Common myeloid progenitor, CD34-positive (primary cell): Measurements from ENCODE around the gene AKAP8L.

Experiments
- CTCF ChIA-PET: fragments of 350-600 bp; sonication (Branson Sonifier 250); formaldehyde crosslinking; loops from one replicate; lab custom pipeline; 2021; ENCODE audit warnings: antibody characterized with exemption; lab: Charles Lee
- POLR2A ChIA-PET: fragments of 350-600 bp; sonication (Branson Sonifier 250); formaldehyde crosslinking; loops from one replicate; lab custom pipeline; 2021; ENCODE audit warnings: antibody characterized with exemption; lab: Charles Lee
- DNase-seq, 3 donors: peaks; one replicate each; pipeline versions ENCODE4 v3.0.0 to v3.0.0-alpha.2; 2013
- H3K27ac ChIP-seq, 2 experiments: 1 replicate in 1 of 2; 2 replicates in 1 of 2; pipeline ENCODE4 v1.7.0; 2013; ENCODE audit warnings: inconsistent platforms in 2 of 2, low read length in 2 of 2, mild to moderate bottlenecking in 2 of 2, low read depth in 1 of 2, moderate library complexity in 1 of 2; ENCODE audit not compliant: severe bottlenecking in 2 of 2, insufficient read depth in 1 of 2, poor library complexity in 1 of 2
- H3K27me3 ChIP-seq, 5 experiments: replicated peaks in 2 of 5; 1 replicate in 3 of 5; 2 replicates in 2 of 5; pipeline versions ENCODE4 v1.6.1 to v1.7.0; 2013; ENCODE audit warnings: low read length in 4 of 5, mild to moderate bottlenecking in 2 of 5, moderate library complexity in 2 of 5, inconsistent platforms in 1 of 5; ENCODE audit not compliant: insufficient read depth in 5 of 5, control insufficient read depth in 4 of 5
- H3K36me3 ChIP-seq, 4 experiments: 1 replicate in 2 of 4; 2 replicates in 2 of 4; pipeline versions ENCODE4 v1.6.1 to v1.7.0; 2013; ENCODE audit warnings: low read length in 3 of 4, control low read depth in 1 of 4, mild to moderate bottlenecking in 1 of 4; ENCODE audit not compliant: control insufficient read depth in 4 of 4, insufficient read depth in 4 of 4
- H3K4me1 ChIP-seq, 4 experiments: 1 replicate in 3 of 4; 2 replicates in 1 of 4; pipeline versions ENCODE4 v1.6.1 to v1.7.1; 2013; ENCODE audit warnings: low read length in 3 of 4, mild to moderate bottlenecking in 3 of 4, control low read depth in 1 of 4, inconsistent platforms in 1 of 4, moderate library complexity in 1 of 4; ENCODE audit not compliant: control insufficient read depth in 4 of 4, insufficient read depth in 4 of 4; ENCODE audit errors: control extremely low read depth in 1 of 4
- H3K4me3 ChIP-seq, 7 experiments: 1 replicate in 4 of 7; 2 replicates in 3 of 7; pipeline versions ENCODE4 v1.5.1 to v1.7.0; 2013; ENCODE audit warnings: mild to moderate bottlenecking in 7 of 7, low read length in 6 of 7, moderate library complexity in 6 of 7, inconsistent platforms in 2 of 7, low read depth in 2 of 7, control low read depth in 1 of 7; ENCODE audit not compliant: insufficient read depth in 4 of 7, control insufficient read depth in 1 of 7; ENCODE audit errors: extremely low read depth in 1 of 7
- H3K9me3 ChIP-seq, 5 experiments: 1 replicate in 4 of 5; 2 replicates in 1 of 5; pipeline versions ENCODE4 v1.6.1 to v1.7.1; 2013; ENCODE audit warnings: low read length in 4 of 5, mild to moderate bottlenecking in 2 of 5, inconsistent platforms in 1 of 5, low read depth in 1 of 5, moderate library complexity in 1 of 5; ENCODE audit not compliant: control insufficient read depth in 4 of 5, insufficient read depth in 2 of 5; ENCODE audit errors: control extremely low read depth in 1 of 5
- WGBS: methylation state at CpG from one replicate; pipeline ENCODE4 v1.1.5; 2013; ENCODE audit not compliant: insufficient coverage; 5-methylcytosine and 5-hydroxymethylcytosine counted together

The AKAP8L gene

GRCh38 chr19:15390814-15391213 is 28.0 kb downstream of the AKAP8L start:
- POLR2A ChIA-PET: no interaction called here
- whole genome bisulfite sequencing: no CpG with 5 or more reads among the region's 2 CpGs

DNA sequence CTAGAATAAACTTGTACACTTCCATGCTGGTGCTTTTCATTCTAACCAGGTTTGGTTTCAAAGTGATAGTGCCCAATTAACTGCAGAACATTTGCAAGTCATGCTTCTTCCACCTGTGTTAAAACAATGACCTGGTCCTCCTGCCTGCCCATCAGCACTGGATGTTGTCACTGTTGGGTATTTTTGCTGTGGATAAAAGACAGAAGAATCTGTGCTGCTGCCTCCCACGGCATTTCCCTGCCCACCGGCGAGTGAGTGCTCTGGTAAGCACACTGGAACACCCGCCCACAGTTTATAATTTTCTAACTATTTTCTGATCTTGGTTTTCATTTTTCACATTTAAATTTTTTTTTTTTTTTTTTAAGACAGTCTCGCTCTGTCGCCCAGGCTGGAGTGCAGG is 36.9 kb downstream of the AKAP8L start:
- Histone ChIP-seq H3K9me3 (no peaks in the 10 kb centered on the region), H3K4me1 (peaks cover 2 to 24% (median 24%) of the 10 kb centered on the region in 4 experiments), H3K27ac (no peak overlapping the region), H3K4me3 (no peak overlapping the region), H3K36me3 (peaks cover 0 to 12% (median 5%) of the 10 kb centered on the region in 4 experiments), H3K27me3 (no peaks in the 10 kb centered on the region)
- ChIA-PET POLR2A (no interaction called here), CTCF (no interaction called here)
- DNase-seq: no peak
- WGBS: 100% methylated on average over 3 of the region's 6 CpGs

More at GRCh38 chr19:15390814-15391213, 28.0 kb downstream of the AKAP8L start:
- DNase-seq: no peak
- Histone ChIP-seq H3K27me3 (no peaks in the 10 kb centered on the region), H3K9me3 (no peaks in the 10 kb centered on the region), H3K4me3 (no peak overlapping the region), H3K36me3 (peaks cover 12 to 49% (median 26%) of the 10 kb centered on the region in 4 experiments), H3K27ac (no peak overlapping the region), H3K4me1 (peaks cover 0 to 2% (median 0%) of the 10 kb centered on the region in 4 experiments)
- CTCF ChIA-PET: no interaction called here

DNA sequence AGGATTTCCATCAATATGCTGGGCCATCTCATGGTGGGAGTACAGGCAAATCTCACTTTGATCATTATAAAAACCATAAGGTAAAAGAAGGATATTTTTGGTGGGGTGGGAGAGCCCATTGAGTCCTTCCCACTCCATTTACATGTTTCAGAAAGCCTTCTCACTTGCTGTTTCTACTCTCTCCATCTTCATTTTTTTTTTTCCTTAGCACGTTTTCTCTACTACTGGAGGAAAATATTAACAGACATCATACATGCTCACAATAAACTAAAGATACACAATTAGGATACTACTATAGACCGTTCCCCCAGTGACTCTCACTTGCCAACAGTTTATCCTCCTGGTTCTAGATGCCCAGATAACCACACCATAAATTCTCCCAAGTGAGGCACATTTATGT is 37.4 kb downstream of the AKAP8L start:
- WGBS: 95% methylated on average over 2 of the region's 2 CpGs
- H3K27ac ChIP-seq: peak overlapping the region in 1 of 2 experiments; percentile 70
- no peak overlapping the region for H3K4me3 ChIP-seq
- ChIA-PET CTCF (no interaction called here), POLR2A (no interaction called here)
- no peaks in the 10 kb centered on the region for H3K27me3 ChIP-seq
- no peaks in the 10 kb centered on the region for H3K9me3 ChIP-seq
- H3K36me3 ChIP-seq: peaks cover 0 to 11% (median 4%) of the 10 kb centered on the region in 4 experiments
- peaks cover 2 to 28% (median 26%) of the 10 kb centered on the region in 4 experiments for H3K4me1 ChIP-seq
- DNase-seq: no peak

GRCh38 chr19:15379999-15380647 is 38.7 kb downstream of the AKAP8L start:
- Histone ChIP-seq H3K4me3 (peak overlapping the region; percentile 63 to 100 (median 96)), H3K27ac (peak overlapping the region; percentile 25 to 70), H3K4me1 (peaks cover 2 to 28% (median 26%) of the 10 kb centered on the region in 4 experiments), H3K9me3 (no peaks in the 10 kb centered on the region), H3K27me3 (no peaks in the 10 kb centered on the region), H3K36me3 (peaks cover 0 to 10% (median 3%) of the 10 kb centered on the region in 4 experiments)
- POLR2A ChIA-PET: interaction anchor here (1.0 to 1.9 kb wide), 4 partner anchors 10 to 84 kb away, joined by 3 to 8 read pairs (median 4); partner anchors contain the start of gene AKAP8L
- no peak for DNase-seq
- CTCF ChIA-PET: interaction anchor here (0.8 to 2.0 kb wide), 11 partner anchors 9 to 176 kb away, joined by 3 to 6 read pairs (median 3); partner anchors contain the start of gene AKAP8L
- WGBS: 3% methylated on average over 30 of the region's 56 CpGs

DNA sequence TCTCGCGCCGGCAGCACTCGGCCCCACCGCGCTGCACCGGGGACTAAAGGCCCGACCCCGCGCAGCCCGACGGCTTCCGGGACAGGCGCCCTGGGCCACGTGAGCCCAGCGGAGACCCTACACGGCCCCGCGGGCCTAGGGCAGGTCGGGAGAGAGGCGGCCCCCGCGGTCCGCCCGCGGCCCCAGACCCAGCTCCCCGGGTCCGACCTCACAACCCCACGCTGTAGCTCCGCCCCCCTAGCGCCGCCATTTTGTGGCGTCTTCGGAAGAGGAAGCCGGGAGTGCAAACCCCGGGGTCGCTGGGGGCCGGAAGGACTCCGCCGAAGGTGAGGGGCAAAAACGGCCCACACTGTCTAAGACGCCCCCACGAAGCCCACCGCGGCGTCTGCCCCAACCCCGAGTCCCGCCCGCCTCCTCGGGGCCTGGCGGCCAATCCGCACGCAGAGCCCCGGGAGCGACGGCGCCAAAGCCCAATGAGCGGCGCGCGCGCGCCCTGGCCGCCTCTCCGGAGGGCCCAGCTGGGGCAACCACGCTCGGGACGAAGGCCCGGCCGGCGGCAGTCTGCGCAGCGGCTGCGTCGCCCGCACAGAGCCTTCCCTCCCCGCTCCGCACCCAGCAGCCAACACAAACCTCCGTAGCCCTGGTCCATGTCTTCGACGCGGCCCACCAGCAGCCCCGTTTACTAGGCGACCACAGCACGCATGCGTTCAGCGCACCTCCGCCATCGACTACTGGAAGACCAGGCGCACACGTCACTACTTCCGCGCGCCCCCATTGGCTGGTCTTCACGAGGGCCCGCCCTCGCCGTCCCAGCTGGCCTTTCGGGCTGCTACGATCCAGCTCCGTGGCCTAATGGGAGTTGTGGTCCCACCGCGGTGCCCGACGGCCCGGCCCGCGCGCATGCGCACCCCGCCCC is 39.4 kb downstream of the AKAP8L start, which contains the start of gene AKAP8:
Gene AKAP8, minus strand, starts transcription at position 705 of the 916 bp plus-strand sequence. Its CDS starts 56 bp downstream, at position 649.
- H3K27ac ChIP-seq: peak within 1 kb of the TSS; percentile 88 to 97
- ChIA-PET POLR2A (interaction anchor here (0.6 to 1.9 kb wide), 8 partner anchors 9 to 116 kb away, joined by 3 to 8 read pairs (median 4); partner anchors contain the start of gene AKAP8L), CTCF (interaction anchor here (0.8 to 2.0 kb wide), 13 partner anchors 8 to 176 kb away, joined by 3 to 6 read pairs (median 3); partner anchors contain the start of gene AKAP8L)
- H3K4me3 ChIP-seq: peak within 1 kb of the TSS; percentile 85 to 100 (median 99)
- no peaks in the 10 kb centered on the region for H3K9me3 ChIP-seq
- under 1% methylated on average over 86 of the region's 111 CpGs for WGBS
- peaks cover 2 to 28% (median 26%) of the 10 kb centered on the region in 4 experiments for H3K4me1 ChIP-seq
- no peaks in the 10 kb centered on the region for H3K27me3 ChIP-seq
- peaks cover 0 to 18% (median 5%) of the 10 kb centered on the region in 4 experiments for H3K36me3 ChIP-seq
- peak; percentile 98 to 99 (median 99) for DNase-seq

- POLR2A ChIA-PET: interaction anchor here (0.6 to 1.7 kb wide), 7 partner anchors 8 to 115 kb away, joined by 3 to 6 read pairs (median 4); no protein-coding TSS in a partner anchor
- no peaks in the 10 kb centered on the region for H3K27me3 ChIP-seq
- peaks cover 0 to 25% (median 10%) of the 10 kb centered on the region in 4 experiments for H3K36me3 ChIP-seq
- H3K4me1 ChIP-seq: peaks cover 2 to 28% (median 26%) of the 10 kb centered on the region in 4 experiments
- H3K9me3 ChIP-seq: no peaks in the 10 kb centered on the region
- CTCF ChIA-PET: interaction anchor here (0.6 to 2.0 kb wide), 10 partner anchors 9 to 177 kb away, joined by 3 to 6 read pairs (median 4); partner anchors contain the start of gene AKAP8L
- peak in 2 of 3 donors; percentile 54 to 57 for DNase-seq
- H3K27ac ChIP-seq: peak overlapping the region; percentile 88 to 97
- H3K4me3 ChIP-seq: peak overlapping the region; percentile 85 to 100 (median 99)
- WGBS: 0% methylated on average over 20 of the region's 22 CpGs
Measured at GRCh38 chr19:15378534-15379082, 40.2 kb downstream of the AKAP8L start.
